Measurements from ENCODE around the gene HOTAIR. TPM values are rescaled to one million over a fixed set of nuclear protein-coding genes. Genes with fewer than 3 reads are reported as not detected.
A peak's percentile ranks its signal among the peaks of the same experiment; 100 is the strongest.

HOTAIR gene
- total and polyA plus RNA-seq, 4 donors = 0.59 TPM; not detected in 3

GRCh38 chr12:53973236-53974042 is 1.3 kb downstream of the HOTAIR start:
- H3K27ac ChIP-seq (ENCODE audit: low read depth, low read length) = peak overlapping the region; percentile 22

GRCh38 chr12:53972722-53973235 is 2.0 kb downstream of the HOTAIR start, which contains the start of gene HOXC11:
TSS of gene HOXC11 (plus strand) at chr12:53973126. CDS start at chr12:53973242, 116 bp downstream.
- 3% methylated on average over 6 of the region's 21 CpGs for WGBS (ENCODE audit: insufficient coverage)

More at GRCh38 chr12:53973236-53974042, 1.3 kb downstream of the HOTAIR start:
- H3K36me3 ChIP-seq (ENCODE audit: control insufficient read depth, insufficient read depth, low read length) = no peaks in the 10 kb centered on the region
- no peaks in the 10 kb centered on the region for H3K9me3 ChIP-seq (ENCODE audit: control insufficient read depth, insufficient read depth, low read length)
- H3K27me3 ChIP-seq (ENCODE audit: control insufficient read depth, insufficient read depth, low read length) = peaks cover 100% of the 10 kb centered on the region
- no peak for DNase-seq (ENCODE audit: low read depth in 4 of 6, low spot score in 6 of 6)
- peak overlapping the region; percentile 46 for H3K4me3 ChIP-seq (ENCODE audit: low read depth, low read length)
- peaks cover 34% of the 10 kb centered on the region for H3K4me1 ChIP-seq (ENCODE audit: control insufficient read depth, insufficient read depth, low read length)
- WGBS (ENCODE audit: insufficient coverage) = under 1% methylated on average over 60 of the region's 71 CpGs

GRCh38 chr12:53972152-53972702 is 2.5 kb downstream of the HOTAIR start:
- Histone ChIP-seq H3K9me3 (ENCODE audit: control insufficient read depth, insufficient read depth, low read length) (no peaks in the 10 kb centered on the region), H3K27ac (ENCODE audit: low read depth, low read length) (no peak overlapping the region), H3K36me3 (ENCODE audit: control insufficient read depth, insufficient read depth, low read length) (no peaks in the 10 kb centered on the region), H3K27me3 (ENCODE audit: control insufficient read depth, insufficient read depth, low read length) (peaks cover 100% of the 10 kb centered on the region), H3K4me1 (ENCODE audit: control insufficient read depth, insufficient read depth, low read length) (peaks cover 30% of the 10 kb centered on the region), H3K4me3 (ENCODE audit: low read depth, low read length) (peak overlapping the region; percentile 46)
- no peak for DNase-seq (ENCODE audit: low read depth in 4 of 6, low spot score in 6 of 6)
- 30% methylated on average over 7 of the region's 9 CpGs for WGBS (ENCODE audit: insufficient coverage)

More at GRCh38 chr12:53972722-53973235, 2.0 kb downstream of the HOTAIR start, which contains the start of gene HOXC11:
- Histone ChIP-seq H3K4me3 (ENCODE audit: low read depth, low read length) (peak within 1 kb of the TSS; percentile 46), H3K27ac (ENCODE audit: low read depth, low read length) (peak within 1 kb of the TSS; percentile 22), H3K36me3 (ENCODE audit: control insufficient read depth, insufficient read depth, low read length) (no peaks in the 10 kb centered on the region), H3K9me3 (ENCODE audit: control insufficient read depth, insufficient read depth, low read length) (no peaks in the 10 kb centered on the region), H3K27me3 (ENCODE audit: control insufficient read depth, insufficient read depth, low read length) (peaks cover 100% of the 10 kb centered on the region), H3K4me1 (ENCODE audit: control insufficient read depth, insufficient read depth, low read length) (peaks cover 30% of the 10 kb centered on the region)
- DNase-seq (ENCODE audit: low read depth in 4 of 6, low spot score in 6 of 6) = no peak

DNA sequence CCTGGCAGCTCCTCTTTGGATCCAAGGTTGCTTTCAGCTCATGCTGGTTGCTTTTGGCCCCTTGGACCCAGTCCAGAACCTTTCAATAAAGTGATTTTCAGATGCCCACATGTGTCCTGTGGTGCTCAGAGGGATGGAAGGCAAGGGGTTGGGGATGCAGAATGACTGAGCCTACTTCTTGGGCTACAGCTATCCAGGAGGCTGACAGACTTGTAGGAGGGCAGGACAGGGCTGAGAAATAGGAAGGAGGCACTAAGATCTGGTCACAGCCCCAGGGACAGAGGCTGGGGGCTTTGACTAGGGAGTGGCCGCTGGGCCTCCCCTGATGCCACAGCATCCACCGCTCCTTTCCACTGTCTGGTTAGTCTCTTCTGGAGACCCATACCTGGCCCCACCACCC is 3.1 kb downstream of the HOTAIR start:
- Histone ChIP-seq H3K36me3 (ENCODE audit: control insufficient read depth, insufficient read depth, low read length) (no peaks in the 10 kb centered on the region), H3K4me1 (ENCODE audit: control insufficient read depth, insufficient read depth, low read length) (peaks cover 31% of the 10 kb centered on the region), H3K27ac (ENCODE audit: low read depth, low read length) (no peak overlapping the region), H3K27me3 (ENCODE audit: control insufficient read depth, insufficient read depth, low read length) (peaks cover 100% of the 10 kb centered on the region), H3K9me3 (ENCODE audit: control insufficient read depth, insufficient read depth, low read length) (no peaks in the 10 kb centered on the region), H3K4me3 (ENCODE audit: low read depth, low read length) (no peak overlapping the region)
- WGBS (ENCODE audit: insufficient coverage) = 35% methylated on average over 2 of the region's 2 CpGs
- DNase-seq (ENCODE audit: low read depth in 4 of 6, low spot score in 6 of 6) = no peak

DNA sequence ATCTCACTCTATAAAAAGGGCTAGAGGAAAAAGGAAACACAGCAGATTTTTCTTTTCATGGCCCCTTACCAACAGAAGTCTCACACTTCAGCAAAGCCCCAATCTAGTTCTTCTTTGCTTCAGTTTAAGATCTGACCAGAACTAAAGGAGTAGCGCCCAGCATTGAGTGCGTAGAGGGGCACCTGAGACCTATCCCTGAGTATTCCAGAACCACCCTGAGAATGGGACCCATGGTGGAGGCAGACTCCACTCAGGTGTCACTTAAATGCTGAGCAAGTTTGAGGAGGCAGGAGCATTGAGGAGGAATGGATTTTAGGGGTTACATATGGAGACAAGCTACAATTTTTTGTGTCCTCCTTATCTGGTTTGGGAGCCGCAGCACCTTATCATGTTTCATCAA is 3.6 kb downstream of the HOTAIR start:
- Histone ChIP-seq H3K27ac (ENCODE audit: low read depth, low read length) (no peak overlapping the region), H3K9me3 (ENCODE audit: control insufficient read depth, insufficient read depth, low read length) (no peaks in the 10 kb centered on the region), H3K4me1 (ENCODE audit: control insufficient read depth, insufficient read depth, low read length) (peaks cover 33% of the 10 kb centered on the region), H3K4me3 (ENCODE audit: low read depth, low read length) (no peak overlapping the region), H3K27me3 (ENCODE audit: control insufficient read depth, insufficient read depth, low read length) (peaks cover 100% of the 10 kb centered on the region), H3K36me3 (ENCODE audit: control insufficient read depth, insufficient read depth, low read length) (no peaks in the 10 kb centered on the region)
- no peak for DNase-seq (ENCODE audit: low read depth in 4 of 6, low spot score in 6 of 6)
- WGBS (ENCODE audit: insufficient coverage) = 60% methylated on average over 2 of the region's 3 CpGs

GRCh38 chr12:53970451-53970850 is 4.3 kb downstream of the HOTAIR start:
- Histone ChIP-seq H3K36me3 (ENCODE audit: control insufficient read depth, insufficient read depth, low read length) (no peaks in the 10 kb centered on the region), H3K4me3 (ENCODE audit: low read depth, low read length) (no peak overlapping the region), H3K27me3 (ENCODE audit: control insufficient read depth, insufficient read depth, low read length) (peaks cover 100% of the 10 kb centered on the region), H3K27ac (ENCODE audit: low read depth, low read length) (no peak overlapping the region), H3K4me1 (ENCODE audit: control insufficient read depth, insufficient read depth, low read length) (peaks cover 34% of the 10 kb centered on the region), H3K9me3 (ENCODE audit: control insufficient read depth, insufficient read depth, low read length) (no peaks in the 10 kb centered on the region)
- WGBS (ENCODE audit: insufficient coverage) = 11% methylated on average over 1 of the region's 4 CpGs
- DNase-seq (ENCODE audit: low read depth in 4 of 6, low spot score in 6 of 6) = no peak

GRCh38 chr12:53969588-53970259 is 5.0 kb downstream of the HOTAIR start:
- H3K4me1 ChIP-seq (ENCODE audit: control insufficient read depth, insufficient read depth, low read length) = peaks cover 27% of the 10 kb centered on the region
- H3K36me3 ChIP-seq (ENCODE audit: control insufficient read depth, insufficient read depth, low read length) = no peaks in the 10 kb centered on the region
- no peaks in the 10 kb centered on the region for H3K9me3 ChIP-seq (ENCODE audit: control insufficient read depth, insufficient read depth, low read length)
- WGBS (ENCODE audit: insufficient coverage) = 17% methylated on average over 9 of the region's 12 CpGs
- peaks cover 100% of the 10 kb centered on the region for H3K27me3 ChIP-seq (ENCODE audit: control insufficient read depth, insufficient read depth, low read length)
- H3K27ac ChIP-seq (ENCODE audit: low read depth, low read length) = no peak overlapping the region
- DNase-seq (ENCODE audit: low read depth in 4 of 6, low spot score in 6 of 6) = no peak
- H3K4me3 ChIP-seq (ENCODE audit: low read depth, low read length) = no peak overlapping the region

- Histone ChIP-seq H3K27ac (ENCODE audit: low read depth, low read length) (peak overlapping the region; percentile 19), H3K27me3 (ENCODE audit: control insufficient read depth, insufficient read depth, low read length) (peaks cover 100% of the 10 kb centered on the region), H3K9me3 (ENCODE audit: control insufficient read depth, insufficient read depth, low read length) (no peaks in the 10 kb centered on the region), H3K36me3 (ENCODE audit: control insufficient read depth, insufficient read depth, low read length) (no peaks in the 10 kb centered on the region), H3K4me3 (ENCODE audit: low read depth, low read length) (no peak overlapping the region), H3K4me1 (ENCODE audit: control insufficient read depth, insufficient read depth, low read length) (peaks cover 23% of the 10 kb centered on the region)
- no peak for DNase-seq (ENCODE audit: low read depth in 4 of 6, low spot score in 6 of 6)
- WGBS (ENCODE audit: insufficient coverage) = 23% methylated on average over 20 of the region's 24 CpGs
Measured at GRCh38 chr12:53968214-53969127, 6.3 kb downstream of the HOTAIR start.

Measured in spinal cord (tissue), 10 donors.